Fibroblast of lung (primary cell): ENCODE data around the gene PEX10.

Experiments
- EZH2 ChIP-seq: IDR thresholded peaks from 2 replicates; pipeline ENCODE4 v1.5.1; 2012; ENCODE audit warnings: low read length, control low read depth, mild to moderate bottlenecking; ENCODE audit errors: missing control alignments
- TF ChIP-seq, protein P1 (sequence below), 2 donors: IDR thresholded peaks in 1 of 2; conservative IDR thresholded peaks in 1 of 2; 1 replicate in 1 of 2; 2 replicates in 1 of 2; pipeline ENCODE4 v1.5.1; 2011 to 2012; ENCODE audit warnings: low read length in 2 of 2, control low read depth in 1 of 2, inconsistent platforms in 1 of 2, low read depth in 1 of 2, mild to moderate bottlenecking in 1 of 2

DNA sequence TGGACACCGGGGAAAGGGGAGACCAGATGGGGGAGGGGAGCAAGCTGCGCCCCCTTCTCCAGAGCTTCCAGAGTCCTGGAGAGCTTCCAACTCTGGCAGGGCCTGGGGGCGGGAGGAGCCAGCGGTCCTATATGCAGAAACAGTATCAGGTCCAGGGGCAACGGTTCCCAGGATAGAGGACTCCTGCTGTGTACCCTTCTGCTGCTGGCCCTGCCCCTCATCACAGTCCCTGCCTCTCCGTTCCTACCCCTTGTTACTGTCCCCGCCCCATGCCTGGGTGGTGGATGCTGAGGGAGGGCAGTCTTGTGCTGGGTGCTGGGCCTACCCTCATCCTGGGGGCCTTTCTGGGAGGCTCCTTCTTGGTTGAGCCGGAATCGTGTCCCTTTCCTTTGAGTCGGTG lies 19.2 kb upstream of the PEX10 start:
- TF ChIP-seq, protein P1, sequence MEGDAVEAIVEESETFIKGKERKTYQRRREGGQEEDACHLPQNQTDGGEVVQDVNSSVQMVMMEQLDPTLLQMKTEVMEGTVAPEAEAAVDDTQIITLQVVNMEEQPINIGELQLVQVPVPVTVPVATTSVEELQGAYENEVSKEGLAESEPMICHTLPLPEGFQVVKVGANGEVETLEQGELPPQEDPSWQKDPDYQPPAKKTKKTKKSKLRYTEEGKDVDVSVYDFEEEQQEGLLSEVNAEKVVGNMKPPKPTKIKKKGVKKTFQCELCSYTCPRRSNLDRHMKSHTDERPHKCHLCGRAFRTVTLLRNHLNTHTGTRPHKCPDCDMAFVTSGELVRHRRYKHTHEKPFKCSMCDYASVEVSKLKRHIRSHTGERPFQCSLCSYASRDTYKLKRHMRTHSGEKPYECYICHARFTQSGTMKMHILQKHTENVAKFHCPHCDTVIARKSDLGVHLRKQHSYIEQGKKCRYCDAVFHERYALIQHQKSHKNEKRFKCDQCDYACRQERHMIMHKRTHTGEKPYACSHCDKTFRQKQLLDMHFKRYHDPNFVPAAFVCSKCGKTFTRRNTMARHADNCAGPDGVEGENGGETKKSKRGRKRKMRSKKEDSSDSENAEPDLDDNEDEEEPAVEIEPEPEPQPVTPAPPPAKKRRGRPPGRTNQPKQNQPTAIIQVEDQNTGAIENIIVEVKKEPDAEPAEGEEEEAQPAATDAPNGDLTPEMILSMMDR (conservative IDR thresholded peaks at IDR 0.05 in 1 of 2, IDR thresholded peaks at IDR 0.05 in 1 of 2; ENCODE audit: low read depth in 1 of 2, low read length in 2 of 2), result no peak
- TF ChIP-seq EZH2, result no peak
